Liver (tissue), 9 donors: ENCODE data around the gene GAGE10. TPM values are rescaled to one million over a fixed set of nuclear protein-coding genes. Genes with fewer than 3 reads are reported as not detected.
"Not testable (repeated sequence)": the region's sequence is repeated elsewhere in the genome, so short reads cannot be mapped to it uniquely, and the experiment has no call there.

Experiments
- DNase-seq: peaks from one replicate; pipeline ENCODE4 v3.0.0-alpha.2; 2017; ENCODE audit warnings: low spot score
- H3K27ac ChIP-seq, 2 donors: one replicate each; pipeline ENCODE4 v1.7.0; 2013; ENCODE audit warnings: inconsistent platforms in 2 of 2, low read length in 2 of 2, control low read depth in 1 of 2, low read depth in 1 of 2, mild to moderate bottlenecking in 1 of 2
- H3K27me3 ChIP-seq, 4 donors: one replicate each; pipeline versions ENCODE4 v1.6.1 to v1.7.0; 2013; ENCODE audit warnings: low read length in 3 of 4, inconsistent platforms in 1 of 4, mild to moderate bottlenecking in 1 of 4, moderate library complexity in 1 of 4; ENCODE audit not compliant: control insufficient read depth in 4 of 4, insufficient read depth in 4 of 4
- H3K36me3 ChIP-seq, 4 donors: one replicate each; pipeline versions ENCODE4 v1.6.1 to v1.7.0; 2013; ENCODE audit warnings: low read length in 3 of 4, mild to moderate bottlenecking in 3 of 4, low read depth in 1 of 4, moderate library complexity in 1 of 4; ENCODE audit not compliant: control insufficient read depth in 4 of 4, insufficient read depth in 3 of 4
- H3K4me1 ChIP-seq, 4 donors: one replicate each; pipeline versions ENCODE4 v1.6.1 to v1.7.0; 2013; ENCODE audit warnings: low read length in 3 of 4, mild to moderate bottlenecking in 3 of 4, moderate library complexity in 1 of 4; ENCODE audit not compliant: control insufficient read depth in 4 of 4, insufficient read depth in 4 of 4
- H3K4me3 ChIP-seq, 3 donors: one replicate each; pipeline versions ENCODE4 v1.6.1 to v1.7.0; 2013; ENCODE audit warnings: low read length in 3 of 3, control low read depth in 1 of 3, low read depth in 1 of 3, mild to moderate bottlenecking in 1 of 3
- H3K9ac ChIP-seq, 2 donors: one replicate each; pipeline ENCODE4 v1.7.0; 2013; ENCODE audit warnings: low read length in 2 of 2, mild to moderate bottlenecking in 2 of 2, moderate library complexity in 2 of 2, control low read depth in 1 of 2, low read depth in 1 of 2
- H3K9me3 ChIP-seq, 4 donors: one replicate each; pipeline versions ENCODE4 v1.6.1 to v1.7.0; 2013; ENCODE audit warnings: low read length in 3 of 4; ENCODE audit not compliant: control insufficient read depth in 4 of 4
- EGR1 ChIP-seq, 2 donors: IDR thresholded peaks; 2 replicates each; pipeline ENCODE4 v1.6.1; 2016 to 2018; ENCODE audit warnings: antibody characterized with exemption in 2 of 2, low read depth in 2 of 2
- FOXA1 ChIP-seq: IDR thresholded peaks from 2 replicates; pipeline ENCODE4 v1.6.1; 2016; ENCODE audit warnings: antibody characterized with exemption
- FOXA2 ChIP-seq: IDR thresholded peaks from 2 replicates; pipeline ENCODE4 v1.6.1; 2016; ENCODE audit warnings: antibody characterized with exemption
- GABPA ChIP-seq, 2 donors: IDR thresholded peaks in 1 of 2; conservative IDR thresholded peaks in 1 of 2; 2 replicates each; pipeline ENCODE4 v1.6.1; 2016; ENCODE audit warnings: antibody characterized with exemption in 2 of 2, mild to moderate bottlenecking in 1 of 2, moderate library complexity in 1 of 2
- HNF4A ChIP-seq, 2 donors: conservative IDR thresholded peaks; 2 replicates each; pipeline ENCODE4 v1.6.1; 2016; ENCODE audit warnings: antibody characterized with exemption in 2 of 2, mild to moderate bottlenecking in 2 of 2
- HNF4G ChIP-seq: IDR thresholded peaks from 2 replicates; pipeline ENCODE4 v1.6.1; 2016; ENCODE audit warnings: antibody characterized with exemption
- JUND ChIP-seq, 2 donors: IDR thresholded peaks; 2 replicates each; pipeline ENCODE4 v1.6.1; 2016; ENCODE audit warnings: antibody characterized with exemption in 2 of 2
- NR2F2 ChIP-seq: IDR thresholded peaks from 2 replicates; pipeline ENCODE4 v1.6.1; 2016; ENCODE audit warnings: antibody characterized with exemption
- RAD21 ChIP-seq, 2 donors: IDR thresholded peaks; 2 replicates each; pipeline ENCODE4 v1.6.1; 2016; ENCODE audit warnings: antibody characterized with exemption in 2 of 2, mild to moderate bottlenecking in 2 of 2
- RXRA ChIP-seq, 2 donors: IDR thresholded peaks; 2 replicates each; pipeline ENCODE4 v1.6.1; 2017 to 2018; ENCODE audit warnings: antibody characterized with exemption in 2 of 2, mild to moderate bottlenecking in 1 of 2
- SP1 ChIP-seq: IDR thresholded peaks from 2 replicates; pipeline ENCODE4 v1.6.1; 2018; ENCODE audit warnings: antibody characterized with exemption, mild to moderate bottlenecking
- TAF1 ChIP-seq: conservative IDR thresholded peaks from 2 replicates; pipeline ENCODE4 v1.6.1; 2016; ENCODE audit warnings: antibody characterized with exemption, mild to moderate bottlenecking
- YY1 ChIP-seq: IDR thresholded peaks from 2 replicates; pipeline ENCODE4 v1.6.1; 2016; ENCODE audit warnings: antibody characterized with exemption, mild to moderate bottlenecking
- WGBS: extraction: QIAGEN DNeasy Blood & Tissue Kit; methylation state at CpG from one replicate; pipeline ENCODE4 v1.1.7; 2013; 5-methylcytosine and 5-hydroxymethylcytosine counted together
- polyA plus RNA-seq, 2 donors: library from polyadenylated mRNA; stranded (reverse) in 1 of 2; unstranded in 1 of 2; fragments of 200-250 nt in 1 of 2; fragments of >200 nt in 1 of 2; fragmentation: Nextera tagmentation in 1 of 2; extraction: Ambion mirVana in 1 of 2; gene quantifications; one replicate each; pipeline versions ENCODE4 v1.2.1 to v1.2.3, GENCODE V29; 2013 to 2015
- total RNA-seq, 2 donors: library from RNA; depleted of rRNA; stranded (reverse); fragments of >200 nt; gene quantifications; one replicate each; pipeline ENCODE4 v1.2.3, GENCODE V29; 2014
- TF ChIP-seq, protein P1 (sequence below): IDR thresholded peaks from 2 replicates; pipeline ENCODE4 v1.6.1; 2016; ENCODE audit warnings: antibody characterized with exemption
- TF ChIP-seq, protein P2 (sequence below): fragments of 150-350 bp; IDR thresholded peaks from 2 replicates; pipeline ENCODE4 v1.5.1; 2017; ENCODE audit warnings: improper control_type of control experiment, low read depth, low read length; ENCODE audit not compliant: missing input control
- TF ChIP-seq, protein P3 (sequence below): IDR thresholded peaks from 2 replicates; pipeline ENCODE4 v1.6.1; 2016; ENCODE audit warnings: antibody characterized with exemption
- TF ChIP-seq, protein P4 (sequence below): IDR thresholded peaks from 2 replicates; pipeline ENCODE4 v1.6.1; 2016; ENCODE audit warnings: antibody characterized with exemption
- donor health status: healthy.
- donor health status: healthy.
- donor health status: healthy.
- donor health status: healthy.
- donor health status: healthy.

The GAGE10 gene
- total and polyA plus RNA-seq, 4 donors: not detected

DNA sequence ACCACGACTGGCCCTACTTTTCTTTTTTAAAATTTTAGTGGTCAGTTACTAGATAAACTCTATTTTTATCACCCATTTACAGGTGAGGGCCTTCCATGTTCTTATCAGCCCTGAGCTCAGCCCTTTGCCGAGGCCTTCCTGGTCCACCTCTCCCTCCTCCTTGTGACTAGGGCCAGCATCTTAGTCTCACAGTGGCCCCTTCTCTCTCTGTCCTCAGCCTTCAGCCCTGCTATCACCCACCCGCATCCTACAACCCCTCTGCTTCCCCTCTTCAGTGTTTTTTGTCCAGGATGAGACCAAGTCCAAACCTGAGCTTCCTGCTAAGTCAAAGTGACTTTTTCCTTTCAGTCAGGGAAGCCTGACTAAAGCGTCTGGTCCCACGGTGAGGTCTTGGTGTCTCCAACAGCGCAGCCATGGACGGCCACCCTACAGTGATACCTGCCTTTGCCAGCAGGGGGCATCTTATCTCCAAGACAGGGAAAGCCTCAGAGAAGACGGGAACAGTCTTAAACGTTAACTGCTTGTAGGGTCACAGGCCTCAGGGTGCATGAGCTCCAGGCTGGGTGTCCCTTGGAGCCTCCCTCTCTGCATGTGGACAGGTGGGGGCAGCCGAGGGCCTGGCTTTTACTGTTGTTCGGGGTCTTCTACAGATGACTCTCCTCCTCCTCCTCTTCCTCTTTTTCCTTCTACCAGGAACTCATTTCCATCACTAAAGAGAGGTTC, 11.7 kb upstream of the GAGE10 start:
- TF ChIP-seq JUND (IDR thresholded peaks at IDR 0.05) (no peak), HNF4G (no peak), TAF1 (no peak), SP1 (no peak), NR2F2 (no peak), YY1 (no peak), RXRA (IDR thresholded peaks at IDR 0.05) (no peak), FOXA2 (no peak), HNF4A (conservative IDR thresholded peaks at IDR 0.05) (no peak), FOXA1 (no peak), RAD21 (IDR thresholded peaks at IDR 0.05) (peak; percentile 61 to 77), GABPA (IDR thresholded peaks at IDR 0.05 in 1 of 2, conservative IDR thresholded peaks at IDR 0.05 in 1 of 2) (no peak), EGR1 (IDR thresholded peaks at IDR 0.05; ENCODE audit: low read depth in 2 of 2) (no peak)
- TF ChIP-seq, protein P1, sequence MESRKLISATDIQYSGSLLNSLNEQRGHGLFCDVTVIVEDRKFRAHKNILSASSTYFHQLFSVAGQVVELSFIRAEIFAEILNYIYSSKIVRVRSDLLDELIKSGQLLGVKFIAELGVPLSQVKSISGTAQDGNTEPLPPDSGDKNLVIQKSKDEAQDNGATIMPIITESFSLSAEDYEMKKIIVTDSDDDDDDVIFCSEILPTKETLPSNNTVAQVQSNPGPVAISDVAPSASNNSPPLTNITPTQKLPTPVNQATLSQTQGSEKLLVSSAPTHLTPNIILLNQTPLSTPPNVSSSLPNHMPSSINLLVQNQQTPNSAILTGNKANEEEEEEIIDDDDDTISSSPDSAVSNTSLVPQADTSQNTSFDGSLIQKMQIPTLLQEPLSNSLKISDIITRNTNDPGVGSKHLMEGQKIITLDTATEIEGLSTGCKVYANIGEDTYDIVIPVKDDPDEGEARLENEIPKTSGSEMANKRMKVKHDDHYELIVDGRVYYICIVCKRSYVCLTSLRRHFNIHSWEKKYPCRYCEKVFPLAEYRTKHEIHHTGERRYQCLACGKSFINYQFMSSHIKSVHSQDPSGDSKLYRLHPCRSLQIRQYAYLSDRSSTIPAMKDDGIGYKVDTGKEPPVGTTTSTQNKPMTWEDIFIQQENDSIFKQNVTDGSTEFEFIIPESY: no peak
- TF ChIP-seq, protein P2, sequence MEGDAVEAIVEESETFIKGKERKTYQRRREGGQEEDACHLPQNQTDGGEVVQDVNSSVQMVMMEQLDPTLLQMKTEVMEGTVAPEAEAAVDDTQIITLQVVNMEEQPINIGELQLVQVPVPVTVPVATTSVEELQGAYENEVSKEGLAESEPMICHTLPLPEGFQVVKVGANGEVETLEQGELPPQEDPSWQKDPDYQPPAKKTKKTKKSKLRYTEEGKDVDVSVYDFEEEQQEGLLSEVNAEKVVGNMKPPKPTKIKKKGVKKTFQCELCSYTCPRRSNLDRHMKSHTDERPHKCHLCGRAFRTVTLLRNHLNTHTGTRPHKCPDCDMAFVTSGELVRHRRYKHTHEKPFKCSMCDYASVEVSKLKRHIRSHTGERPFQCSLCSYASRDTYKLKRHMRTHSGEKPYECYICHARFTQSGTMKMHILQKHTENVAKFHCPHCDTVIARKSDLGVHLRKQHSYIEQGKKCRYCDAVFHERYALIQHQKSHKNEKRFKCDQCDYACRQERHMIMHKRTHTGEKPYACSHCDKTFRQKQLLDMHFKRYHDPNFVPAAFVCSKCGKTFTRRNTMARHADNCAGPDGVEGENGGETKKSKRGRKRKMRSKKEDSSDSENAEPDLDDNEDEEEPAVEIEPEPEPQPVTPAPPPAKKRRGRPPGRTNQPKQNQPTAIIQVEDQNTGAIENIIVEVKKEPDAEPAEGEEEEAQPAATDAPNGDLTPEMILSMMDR: peak; percentile 54
- TF ChIP-seq, protein P3, sequence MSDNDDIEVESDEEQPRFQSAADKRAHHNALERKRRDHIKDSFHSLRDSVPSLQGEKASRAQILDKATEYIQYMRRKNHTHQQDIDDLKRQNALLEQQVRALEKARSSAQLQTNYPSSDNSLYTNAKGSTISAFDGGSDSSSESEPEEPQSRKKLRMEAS: no peak
- TF ChIP-seq, protein P4, sequence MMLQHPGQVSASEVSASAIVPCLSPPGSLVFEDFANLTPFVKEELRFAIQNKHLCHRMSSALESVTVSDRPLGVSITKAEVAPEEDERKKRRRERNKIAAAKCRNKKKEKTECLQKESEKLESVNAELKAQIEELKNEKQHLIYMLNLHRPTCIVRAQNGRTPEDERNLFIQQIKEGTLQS: no peak
- H3K27me3 ChIP-seq: no peaks in the 10 kb centered on the region
- 21% methylated on average over 11 of the region's 11 CpGs for WGBS
- no peaks in the 10 kb centered on the region for H3K9me3 ChIP-seq
- H3K36me3 ChIP-seq: no peaks in the 10 kb centered on the region
- peaks cover 0 to 4% (median under 1%) of the 10 kb centered on the region in 4 donors for H3K4me1 ChIP-seq
- no peak overlapping the region for H3K27ac ChIP-seq
- no peak overlapping the region for H3K4me3 ChIP-seq
- peak; percentile 68 for DNase-seq
- no peak overlapping the region for H3K9ac ChIP-seq

DNA sequence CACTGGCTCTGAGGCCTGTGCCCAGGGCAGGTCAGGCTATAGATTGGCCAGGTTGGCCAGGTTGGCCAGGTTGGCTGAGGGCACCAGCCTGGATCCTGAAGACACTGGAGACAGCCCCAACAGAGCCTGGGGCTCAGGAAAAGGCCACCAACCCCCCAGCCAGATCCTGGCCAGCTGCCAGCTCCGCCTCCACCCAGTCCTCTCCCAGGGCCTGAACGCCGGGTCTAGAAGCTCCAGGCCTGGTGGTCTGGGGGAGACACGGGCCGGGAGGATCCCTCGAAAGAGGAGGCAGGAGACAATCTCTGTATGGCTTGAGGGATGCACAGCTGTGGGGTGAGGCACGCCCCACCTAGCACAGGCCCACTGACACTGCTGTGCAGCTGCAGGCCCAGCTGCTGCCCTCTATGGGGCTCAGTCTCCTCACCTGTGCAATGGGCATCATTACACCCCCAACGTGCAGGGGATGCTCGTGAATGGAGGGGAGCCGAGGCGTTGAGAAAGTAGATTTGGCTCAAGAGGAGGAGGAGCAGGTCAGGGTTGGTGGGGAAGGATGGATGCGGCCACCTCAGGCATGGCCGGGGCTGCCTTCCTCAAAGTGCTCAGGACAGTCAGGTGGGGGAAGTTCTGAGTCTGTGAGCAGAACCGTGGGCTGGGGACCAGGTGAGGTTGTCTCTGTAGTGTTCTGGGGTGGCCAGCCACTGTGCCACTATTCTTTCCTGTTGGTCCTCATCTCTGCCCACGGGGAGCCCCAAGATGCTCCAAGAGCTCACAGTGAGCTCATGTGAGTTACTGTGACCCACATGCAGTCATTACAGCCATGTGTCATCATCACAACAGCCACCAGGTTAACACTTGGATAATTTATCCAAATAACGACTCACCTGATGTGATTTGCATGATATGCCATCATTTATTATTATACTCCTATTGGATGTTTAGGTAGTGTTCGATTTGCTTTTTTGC, 10.8 kb upstream of the GAGE10 start:
- H3K4me1 ChIP-seq: peaks cover 0 to 4% (median under 1%) of the 10 kb centered on the region in 4 donors
- DNase-seq: no peak
- no peaks in the 10 kb centered on the region for H3K36me3 ChIP-seq
- TF ChIP-seq EGR1 (IDR thresholded peaks at IDR 0.05; ENCODE audit: low read depth in 2 of 2): no peak
- TF ChIP-seq, protein P4: no peak
- no peaks in the 10 kb centered on the region for H3K9me3 ChIP-seq
- WGBS: 86% methylated on average over 17 of the region's 17 CpGs
- no peak overlapping the region for H3K27ac ChIP-seq
- no peak overlapping the region for H3K9ac ChIP-seq
- no peak overlapping the region for H3K4me3 ChIP-seq
- H3K27me3 ChIP-seq: no peaks in the 10 kb centered on the region

DNA sequence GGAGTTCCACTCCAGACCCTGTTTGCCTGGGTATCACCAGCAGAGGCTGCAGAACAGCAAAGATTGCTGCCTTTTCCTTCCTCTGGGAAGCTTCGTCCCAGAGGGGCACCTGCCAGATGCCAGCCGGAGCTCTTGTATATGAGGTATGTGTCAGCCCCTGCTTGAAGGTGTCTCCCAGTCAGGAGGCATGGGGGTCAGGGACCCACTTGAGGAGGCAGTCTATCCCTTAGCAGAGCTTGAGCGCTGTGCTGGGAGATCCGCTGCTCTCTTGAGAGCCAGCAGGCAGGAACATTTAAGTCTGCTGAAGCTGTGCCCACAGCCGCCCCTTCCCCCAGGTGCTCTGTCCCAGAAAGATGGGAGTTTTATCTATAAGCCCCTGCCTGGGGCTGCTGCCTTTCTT, 4.2 kb upstream of the GAGE10 start:
- not testable (repeated sequence) for H3K36me3 ChIP-seq, H3K27me3 ChIP-seq, DNase-seq, H3K27ac ChIP-seq, H3K4me1 ChIP-seq, H3K4me3 ChIP-seq, H3K9me3 ChIP-seq, H3K9ac ChIP-seq
- WGBS: 92% methylated on average over 5 of the region's 5 CpGs
